ENCODE measurements around the gene COL4A1. TPM values are rescaled to one million over a fixed set of nuclear protein-coding genes. Genes with fewer than 3 reads are reported as not detected.

COL4A1 gene
- total RNA-seq, 2 experiments from 2014 or later: 0.06 to 0.12 TPM

GRCh38 chr13:110298505-110299282, 8.3 kb downstream of the COL4A1 start:
- Mint-ChIP-seq H3K9me3 (no peaks in the 10 kb centered on the region), H3K27ac (no peak overlapping the region), H3K27me3 (peaks cover 58% of the 10 kb centered on the region), H3K4me1 (peaks cover 3% of the 10 kb centered on the region), H3K4me3 (no peak overlapping the region), H3K36me3 (ENCODE audit: low read depth) (no peaks in the 10 kb centered on the region)
- POLR2A ChIA-PET: no interaction called here
- CTCF ChIA-PET: no interaction called here
- DNase-seq: no peak

GRCh38 chr13:110297766-110298504, 9.0 kb downstream of the COL4A1 start:
- CTCF ChIA-PET: no interaction called here
- POLR2A ChIA-PET: no interaction called here
- peaks cover 3% of the 10 kb centered on the region for H3K4me1 Mint-ChIP-seq
- peaks cover 56% of the 10 kb centered on the region for H3K27me3 Mint-ChIP-seq
- no peaks in the 10 kb centered on the region for H3K36me3 Mint-ChIP-seq (ENCODE audit: low read depth)
- no peak overlapping the region for H3K4me3 Mint-ChIP-seq
- H3K27ac Mint-ChIP-seq: no peak overlapping the region
- H3K9me3 Mint-ChIP-seq: no peaks in the 10 kb centered on the region
- DNase-seq: no peak

GRCh38 chr13:110297011-110297410, 9.9 kb downstream of the COL4A1 start:
- Mint-ChIP-seq H3K4me1 (peaks cover 3% of the 10 kb centered on the region), H3K4me3 (no peak overlapping the region), H3K27me3 (peaks cover 51% of the 10 kb centered on the region), H3K9me3 (no peaks in the 10 kb centered on the region), H3K27ac (no peak overlapping the region), H3K36me3 (ENCODE audit: low read depth) (no peaks in the 10 kb centered on the region)
- ChIA-PET CTCF (no interaction called here), POLR2A (no interaction called here)
- DNase-seq: no peak

DNA sequence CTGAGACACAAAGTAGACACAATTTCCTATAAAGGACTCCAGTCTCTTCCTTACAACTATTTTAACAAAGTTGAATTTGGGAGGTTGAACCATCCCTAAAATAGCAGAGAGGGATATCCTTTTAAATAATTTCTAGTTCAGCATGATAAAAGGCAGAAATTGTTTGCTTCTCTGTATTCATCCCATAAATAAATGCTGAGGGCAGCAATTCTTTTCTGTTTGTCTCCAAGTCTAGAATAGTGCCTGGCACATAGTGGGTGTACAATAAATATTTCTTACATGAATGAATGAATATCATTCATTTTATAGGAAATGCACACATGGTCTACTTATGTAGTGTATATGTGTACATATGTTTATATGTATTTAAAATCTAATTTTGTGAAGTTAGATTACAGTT, 12.3 kb downstream of the COL4A1 start:
- peaks cover 3% of the 10 kb centered on the region for H3K4me1 Mint-ChIP-seq
- no peak overlapping the region for H3K4me3 Mint-ChIP-seq
- H3K36me3 Mint-ChIP-seq (ENCODE audit: low read depth): no peaks in the 10 kb centered on the region
- ChIA-PET CTCF (no interaction called here), POLR2A (no interaction called here)
- no peaks in the 10 kb centered on the region for H3K9me3 Mint-ChIP-seq
- no peak for DNase-seq
- H3K27ac Mint-ChIP-seq: no peak overlapping the region
- H3K27me3 Mint-ChIP-seq: peaks cover 39% of the 10 kb centered on the region

DNA sequence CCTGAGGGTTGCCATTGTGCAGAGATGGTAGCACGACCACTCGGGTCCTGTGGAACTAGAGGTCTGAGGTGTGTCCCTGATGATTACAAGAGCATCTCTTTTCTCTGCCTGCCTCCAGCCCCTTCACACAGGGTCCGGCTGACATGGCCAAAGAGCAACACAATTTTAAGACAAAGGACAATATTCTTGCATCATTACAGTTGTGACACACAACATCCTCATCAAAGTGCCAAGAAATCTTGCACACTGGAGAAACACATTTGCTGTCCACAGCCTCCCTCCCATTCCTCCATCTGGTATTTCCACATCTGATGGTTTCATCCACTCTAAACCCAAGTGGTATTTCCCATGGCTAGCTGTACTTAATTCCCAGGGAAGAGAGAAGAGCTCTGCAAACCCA, 12.8 kb downstream of the COL4A1 start:
- Mint-ChIP-seq H3K4me1 (peaks cover 3% of the 10 kb centered on the region), H3K4me3 (no peak overlapping the region), H3K36me3 (ENCODE audit: low read depth) (no peaks in the 10 kb centered on the region), H3K9me3 (no peaks in the 10 kb centered on the region), H3K27ac (no peak overlapping the region), H3K27me3 (peaks cover 37% of the 10 kb centered on the region)
- DNase-seq: no peak
- POLR2A ChIA-PET: no interaction called here
- CTCF ChIA-PET: no interaction called here

- H3K27me3 Mint-ChIP-seq: peaks cover 33% of the 10 kb centered on the region
- H3K9me3 Mint-ChIP-seq: no peaks in the 10 kb centered on the region
- POLR2A ChIA-PET: no interaction called here
- DNase-seq: no peak
- peaks cover 3% of the 10 kb centered on the region for H3K4me1 Mint-ChIP-seq
- no peak overlapping the region for H3K4me3 Mint-ChIP-seq
- CTCF ChIA-PET: no interaction called here
- no peak overlapping the region for H3K27ac Mint-ChIP-seq
- no peaks in the 10 kb centered on the region for H3K36me3 Mint-ChIP-seq (ENCODE audit: low read depth)
Observed at GRCh38 chr13:110293649-110294048, 13.3 kb downstream of the COL4A1 start.

- no peaks in the 10 kb centered on the region for H3K9me3 Mint-ChIP-seq
- ChIA-PET POLR2A (no interaction called here), CTCF (no interaction called here)
- no peak overlapping the region for H3K4me3 Mint-ChIP-seq
- DNase-seq: no peak
- H3K36me3 Mint-ChIP-seq (ENCODE audit: low read depth): no peaks in the 10 kb centered on the region
- H3K27ac Mint-ChIP-seq: no peak overlapping the region
- no peaks in the 10 kb centered on the region for H3K4me1 Mint-ChIP-seq
- H3K27me3 Mint-ChIP-seq: peaks cover 27% of the 10 kb centered on the region
Observed at GRCh38 chr13:110293037-110293436, 13.9 kb downstream of the COL4A1 start.

DNA sequence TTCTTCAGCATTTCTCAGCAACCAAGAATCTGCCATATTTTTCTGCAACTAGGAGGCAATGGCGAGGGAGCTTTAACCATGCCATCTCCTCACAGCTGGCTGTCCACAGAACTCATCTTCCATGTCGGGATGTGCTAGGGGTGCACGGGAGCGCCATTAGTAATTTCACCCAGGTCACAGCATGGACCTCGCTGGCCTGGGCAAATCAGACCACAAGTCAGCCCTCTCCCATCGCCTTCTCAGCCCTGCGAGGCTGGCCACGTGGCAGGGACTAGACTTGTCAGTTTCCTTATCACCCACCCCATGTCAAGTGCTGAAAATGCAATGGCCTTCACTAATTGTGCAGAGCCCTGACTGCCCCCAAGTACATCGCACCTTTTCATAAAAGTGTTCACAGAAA, 15.7 kb downstream of the COL4A1 start:
- CTCF ChIA-PET: interaction anchor here (0.6 to 1.0 kb wide), 2 partner anchors 15 to 1936 kb away, joined by 3 to 4 read pairs; no protein-coding TSS in a partner anchor
- no peak overlapping the region for H3K4me3 Mint-ChIP-seq
- DNase-seq: no peak
- POLR2A ChIA-PET: no interaction called here
- no peaks in the 10 kb centered on the region for H3K36me3 Mint-ChIP-seq (ENCODE audit: low read depth)
- H3K9me3 Mint-ChIP-seq: no peaks in the 10 kb centered on the region
- H3K27me3 Mint-ChIP-seq: peaks cover 21% of the 10 kb centered on the region
- H3K27ac Mint-ChIP-seq: no peak overlapping the region
- no peaks in the 10 kb centered on the region for H3K4me1 Mint-ChIP-seq

GRCh38 chr13:110290826-110291225, 16.1 kb downstream of the COL4A1 start:
- Mint-ChIP-seq H3K27ac (no peak overlapping the region), H3K4me3 (no peak overlapping the region), H3K9me3 (no peaks in the 10 kb centered on the region), H3K4me1 (no peaks in the 10 kb centered on the region), H3K27me3 (peaks cover 17% of the 10 kb centered on the region), H3K36me3 (ENCODE audit: low read depth) (no peaks in the 10 kb centered on the region)
- DNase-seq: no peak
- ChIA-PET CTCF (no interaction called here), POLR2A (no interaction called here)

- H3K4me3 Mint-ChIP-seq: no peak overlapping the region
- DNase-seq: no peak
- H3K36me3 Mint-ChIP-seq (ENCODE audit: low read depth): no peaks in the 10 kb centered on the region
- CTCF ChIA-PET: no interaction called here
- no peaks in the 10 kb centered on the region for H3K4me1 Mint-ChIP-seq
- H3K27ac Mint-ChIP-seq: no peak overlapping the region
- peaks cover 15% of the 10 kb centered on the region for H3K27me3 Mint-ChIP-seq
- POLR2A ChIA-PET: no interaction called here
- H3K9me3 Mint-ChIP-seq: no peaks in the 10 kb centered on the region
Observed at GRCh38 chr13:110290153-110290552, 16.8 kb downstream of the COL4A1 start.

- Mint-ChIP-seq H3K36me3 (ENCODE audit: low read depth) (no peaks in the 10 kb centered on the region), H3K27ac (no peak overlapping the region), H3K4me1 (no peaks in the 10 kb centered on the region), H3K4me3 (no peak overlapping the region), H3K27me3 (peaks cover 13% of the 10 kb centered on the region), H3K9me3 (no peaks in the 10 kb centered on the region)
- no peak for DNase-seq
- ChIA-PET CTCF (no interaction called here), POLR2A (no interaction called here)
Observed at GRCh38 chr13:110289661-110290060, 17.3 kb downstream of the COL4A1 start.

DNA sequence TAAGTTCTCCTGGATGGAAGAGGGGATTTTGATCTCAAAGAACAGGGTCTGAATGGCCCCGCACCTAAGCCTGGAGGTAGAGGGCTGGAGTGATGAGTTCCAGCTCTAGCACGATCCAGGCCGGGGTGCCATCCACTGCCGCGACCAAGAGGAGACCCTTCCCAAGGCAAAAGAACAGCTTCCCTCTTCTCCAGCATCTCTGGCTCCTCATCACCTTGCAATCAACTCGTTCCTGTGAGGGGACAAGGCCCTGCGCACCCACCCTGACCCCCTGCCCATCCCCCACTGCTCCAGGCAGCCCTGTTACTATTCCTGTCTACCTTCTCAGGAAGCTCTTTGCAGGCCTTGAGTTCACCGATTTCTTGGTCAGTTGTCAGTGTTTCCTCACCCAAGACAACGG, 17.8 kb downstream of the COL4A1 start:
- Mint-ChIP-seq H3K9me3 (no peaks in the 10 kb centered on the region), H3K27ac (no peak overlapping the region), H3K4me3 (no peak overlapping the region), H3K27me3 (peaks cover 11% of the 10 kb centered on the region), H3K4me1 (no peaks in the 10 kb centered on the region), H3K36me3 (ENCODE audit: low read depth) (no peaks in the 10 kb centered on the region)
- ChIA-PET CTCF (no interaction called here), POLR2A (no interaction called here)
- DNase-seq: no peak

GRCh38 chr13:110286833-110287819, 19.8 kb downstream of the COL4A1 start:
- no peaks in the 10 kb centered on the region for H3K9me3 Mint-ChIP-seq
- ChIA-PET CTCF (no interaction called here), POLR2A (no interaction called here)
- no peak overlapping the region for H3K4me3 Mint-ChIP-seq
- peaks cover 7% of the 10 kb centered on the region for H3K27me3 Mint-ChIP-seq
- H3K27ac Mint-ChIP-seq: no peak overlapping the region
- no peaks in the 10 kb centered on the region for H3K36me3 Mint-ChIP-seq (ENCODE audit: low read depth)
- DNase-seq: no peak
- H3K4me1 Mint-ChIP-seq: no peaks in the 10 kb centered on the region
